SH-SY5Y (cell line): ENCODE results near the gene SETD4.

Experiments
- GATA2 ChIP-seq: IDR thresholded peaks from 2 replicates; pipeline ENCODE4 v1.6.1; 2011; ENCODE audit warnings: mild to moderate bottlenecking, low read depth, low read length
- GATA3 ChIP-seq: IDR thresholded peaks from 2 replicates; pipeline ENCODE4 v1.6.1; 2011; ENCODE audit warnings: low read depth, mild to moderate bottlenecking, low read length, moderate library complexity

Gene SETD4

GRCh38 chr21:36069713-36070583 is 9.6 kb upstream of the SETD4 start, which contains the start of gene CBR1:
TSS of gene CBR1 (plus strand) at chr21:36070024. CDS start at chr21:36070116, 92 bp downstream.
- TF ChIP-seq GATA2 (no peak), GATA3 (no peak)

- no peak for TF ChIP-seq GATA2
- no peak for TF ChIP-seq GATA3
Observed at GRCh38 chr21:36068748-36069398, 8.5 kb upstream of the SETD4 start.

- TF ChIP-seq GATA2: no peak
- TF ChIP-seq GATA3: no peak
Observed at GRCh38 chr21:36065497-36066036, 5.2 kb upstream of the SETD4 start.

GRCh38 chr21:36064085-36064460 is 3.7 kb upstream of the SETD4 start:
- TF ChIP-seq GATA2: no peak
- TF ChIP-seq GATA3: no peak

GRCh38 chr21:36063375-36064084 is 3.2 kb upstream of the SETD4 start:
- TF ChIP-seq GATA2 (no peak), GATA3 (no peak)

- TF ChIP-seq GATA3: no peak
- TF ChIP-seq GATA2: no peak
Observed at GRCh38 chr21:36061445-36061844, 1.1 kb upstream of the SETD4 start.

- no peak for TF ChIP-seq GATA2
- TF ChIP-seq GATA3: no peak
Observed at GRCh38 chr21:36059823-36060158, 535 bp downstream of the SETD4 start.

- TF ChIP-seq GATA3 (no peak), GATA2 (no peak)
Observed at GRCh38 chr21:36055551-36055950, 4.8 kb downstream of the SETD4 start.

GRCh38 chr21:36053715-36054062 is 6.6 kb downstream of the SETD4 start:
- TF ChIP-seq GATA3 (no peak), GATA2 (no peak)

- TF ChIP-seq GATA2: no peak
- TF ChIP-seq GATA3: no peak
Observed at GRCh38 chr21:36052860-36053714, 7.2 kb downstream of the SETD4 start.

GRCh38 chr21:36048357-36048756 is 12.0 kb downstream of the SETD4 start:
- TF ChIP-seq GATA2: no peak
- TF ChIP-seq GATA3: no peak

GRCh38 chr21:36047139-36047538 is 13.2 kb downstream of the SETD4 start:
- no peak for TF ChIP-seq GATA3
- TF ChIP-seq GATA2: no peak

- no peak for TF ChIP-seq GATA3
- no peak for TF ChIP-seq GATA2
Observed at GRCh38 chr21:36045993-36046392, 14.3 kb downstream of the SETD4 start.
